Measurements from ENCODE around the gene ATE1.

The ATE1 gene

DNA sequence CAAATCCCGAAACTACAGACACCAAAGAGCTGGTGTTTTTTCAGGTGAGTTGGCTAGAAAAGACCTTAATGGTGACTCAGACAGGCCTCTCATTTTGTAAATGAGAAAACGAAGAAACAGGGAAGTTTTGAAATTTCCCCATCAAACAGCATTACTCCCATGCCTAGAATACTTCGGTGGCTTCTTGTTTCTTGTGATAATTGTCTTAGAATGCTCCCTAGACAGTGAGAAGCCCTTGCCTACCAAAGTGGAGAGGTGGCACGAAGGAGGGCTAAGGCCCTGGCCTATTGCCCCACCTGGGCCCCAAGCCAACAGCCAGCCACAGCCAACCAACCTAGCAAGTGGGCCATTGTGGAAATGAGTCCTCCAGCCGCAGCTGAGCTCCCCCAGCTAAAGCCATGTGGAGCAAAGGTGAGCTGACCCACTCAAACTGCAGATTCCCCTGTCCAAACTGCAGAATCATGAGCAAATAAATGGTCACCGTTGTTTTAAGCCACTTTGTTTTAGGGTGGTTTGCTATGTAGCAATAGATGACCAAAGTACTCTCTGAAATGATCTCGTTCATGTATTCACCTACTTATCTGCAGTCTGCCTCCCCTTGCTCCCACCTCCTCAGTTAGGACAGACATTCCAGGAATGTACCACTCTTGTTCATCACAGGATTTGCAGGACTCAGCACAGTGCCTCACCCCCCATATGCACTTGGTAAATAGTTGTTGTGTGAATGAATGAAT lies 231.9 kb downstream of the ATE1 start:
- DNase-seq (ENCODE audit: low read depth in 2 of 2): no peak

DNA sequence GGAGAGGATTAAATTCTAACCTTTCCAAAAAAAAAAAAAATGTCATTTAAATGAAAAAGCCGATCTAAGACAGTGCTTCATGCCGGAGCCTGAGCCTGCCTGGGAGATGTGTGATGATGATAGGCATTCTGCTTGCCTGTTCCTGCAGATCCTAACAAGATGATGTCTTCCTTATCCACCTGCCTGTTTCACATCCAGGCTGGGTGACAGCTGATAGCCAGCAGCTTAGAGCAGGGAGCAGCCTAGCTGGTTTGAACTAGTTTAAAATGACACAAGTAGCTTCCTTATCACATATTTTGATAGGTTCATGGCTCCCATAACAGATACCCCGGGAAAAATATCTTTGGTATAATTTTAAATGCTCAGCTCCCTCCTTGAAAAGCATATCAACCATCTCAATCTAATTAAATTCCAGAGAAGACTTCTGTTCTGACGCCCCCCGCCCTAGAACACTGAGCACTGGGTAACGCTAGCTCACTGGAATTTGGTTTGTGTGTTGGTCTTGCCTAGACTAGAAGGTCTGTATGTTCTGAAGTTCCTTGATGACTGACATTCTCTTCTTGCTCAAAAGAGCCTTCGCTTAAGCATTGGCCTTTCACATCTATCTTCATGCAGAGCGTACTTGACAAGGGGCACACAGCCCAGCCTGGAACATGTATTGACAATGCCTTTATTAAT lies 232.7 kb downstream of the ATE1 start:
- no peak for DNase-seq (ENCODE audit: low read depth in 2 of 2)

DNA sequence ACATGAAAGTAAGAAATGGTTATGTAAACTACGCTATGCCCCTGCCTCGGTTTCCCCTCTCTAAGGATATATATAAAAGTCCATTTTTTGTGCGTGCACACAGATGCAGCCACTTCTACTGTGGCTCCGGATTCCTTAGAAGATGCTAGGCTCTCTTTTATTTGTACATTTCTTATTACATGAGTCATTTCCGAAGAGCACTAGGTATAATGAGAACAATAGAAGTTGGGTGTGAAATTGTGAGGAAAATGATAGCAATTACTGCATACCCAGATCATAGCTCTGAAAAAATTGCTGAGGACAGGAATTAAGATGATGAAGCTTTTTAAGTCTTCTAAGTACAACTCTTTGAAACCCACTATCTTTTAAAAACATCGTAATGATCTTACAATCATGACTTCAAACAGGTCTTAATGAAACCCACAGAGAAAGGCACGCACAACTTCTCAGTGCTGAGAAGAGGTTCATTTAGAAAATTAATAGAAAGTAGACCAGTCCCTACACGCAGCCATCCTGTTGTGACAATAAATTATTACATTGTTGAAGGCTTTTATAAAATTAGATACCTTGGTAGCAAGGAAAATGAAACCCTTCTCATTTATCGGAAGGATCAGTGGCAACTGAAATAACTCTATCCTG lies 233.4 kb downstream of the ATE1 start:
- DNase-seq (ENCODE audit: low read depth in 2 of 2): no peak

DNA sequence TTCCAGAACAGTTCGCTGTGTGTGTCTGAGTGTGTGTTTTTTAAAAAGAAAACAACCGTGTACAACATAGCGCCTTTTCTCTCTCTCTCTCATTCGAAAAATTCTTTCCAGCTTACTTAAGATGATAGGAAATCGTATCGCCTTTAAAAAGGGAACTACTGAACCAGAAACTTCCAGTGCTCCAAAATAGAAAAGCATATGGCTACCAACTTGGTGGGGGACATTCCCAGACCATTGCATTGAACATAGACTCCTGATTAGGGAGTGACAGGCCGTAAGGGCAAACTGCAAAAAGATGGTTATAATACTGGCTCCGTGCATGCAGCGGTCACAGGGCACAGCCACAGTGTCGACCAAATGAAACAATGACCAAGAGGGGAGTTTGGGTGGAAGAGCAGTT lies 235.2 kb downstream of the ATE1 start:
- no peak for DNase-seq (ENCODE audit: low read depth in 2 of 2)

DNA sequence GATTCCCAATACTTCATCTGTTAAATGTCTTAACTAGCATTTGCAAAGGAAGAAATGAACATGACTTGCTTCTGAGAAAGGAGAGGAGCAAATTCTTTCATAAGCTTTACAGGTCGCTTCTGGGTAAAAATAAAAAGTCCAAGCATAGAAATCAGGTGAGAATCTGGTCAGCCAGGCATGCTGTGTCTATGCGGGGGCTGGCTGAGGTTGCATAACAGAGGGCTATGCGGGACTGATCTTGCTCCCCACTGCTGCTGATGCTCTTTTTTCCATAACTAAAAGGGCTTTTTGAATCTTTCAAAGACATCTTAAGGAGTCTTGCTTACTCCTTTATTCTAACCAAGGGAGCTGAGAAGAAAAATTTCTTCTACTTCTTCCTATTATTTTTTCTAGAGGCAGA lies 236.9 kb downstream of the ATE1 start:
- no peak for DNase-seq (ENCODE audit: low read depth in 2 of 2)
